BE2C (cell line): ENCODE measurements around the gene COPZ2.

Source experiments
- DNase-seq: peaks from one replicate; pipeline ENCODE4 v3.0.0-alpha.2; 2020
- H3K27me3 ChIP-seq: fragments of 250-450 bp; sonication (Bioruptor Pico); 2 replicates; pipeline ENCODE4 v1.5.1; 2020; ENCODE audit warnings: mild to moderate bottlenecking
- H3K36me3 ChIP-seq: fragments of 250-450 bp; sonication (Bioruptor Pico); 2 replicates; pipeline ENCODE4 v1.5.1; 2020; ENCODE audit warnings: mild to moderate bottlenecking
- H3K4me1 ChIP-seq: fragments of 250-450 bp; sonication (Bioruptor Pico); 2 replicates; pipeline ENCODE4 v1.5.1; 2020
- H3K4me3 ChIP-seq: 2 replicates; pipeline ENCODE4 v1.5.1; 2011; ENCODE audit warnings: low read depth, low read length
- H3K9me3 ChIP-seq: fragments of 250-450 bp; sonication (Bioruptor Pico); 2 replicates; pipeline ENCODE4 v1.5.1; 2020
- TF ChIP-seq, protein P1 (sequence below): IDR thresholded peaks from 2 replicates; pipeline ENCODE4 v1.5.1; 2012; ENCODE audit warnings: mild to moderate bottlenecking, low read depth, low read length

The COPZ2 gene

GRCh38 chr17:48047741-48048383 lies 10.3 kb upstream of the COPZ2 start, which contains the start of gene NFE2L1:
Gene NFE2L1, plus strand, starts transcription at chr17:48048359. Its CDS starts 2,760 bp downstream, at chr17:48051119.
- no peaks in the 10 kb centered on the region for H3K27me3 ChIP-seq
- no peaks in the 10 kb centered on the region for H3K9me3 ChIP-seq
- H3K4me1 ChIP-seq: peaks cover 14% of the 10 kb centered on the region
- peak within 1 kb of the TSS; percentile 85 for H3K4me3 ChIP-seq
- peak; percentile 99 for DNase-seq
- peaks cover 22% of the 10 kb centered on the region for H3K36me3 ChIP-seq
- TF ChIP-seq, protein P1, sequence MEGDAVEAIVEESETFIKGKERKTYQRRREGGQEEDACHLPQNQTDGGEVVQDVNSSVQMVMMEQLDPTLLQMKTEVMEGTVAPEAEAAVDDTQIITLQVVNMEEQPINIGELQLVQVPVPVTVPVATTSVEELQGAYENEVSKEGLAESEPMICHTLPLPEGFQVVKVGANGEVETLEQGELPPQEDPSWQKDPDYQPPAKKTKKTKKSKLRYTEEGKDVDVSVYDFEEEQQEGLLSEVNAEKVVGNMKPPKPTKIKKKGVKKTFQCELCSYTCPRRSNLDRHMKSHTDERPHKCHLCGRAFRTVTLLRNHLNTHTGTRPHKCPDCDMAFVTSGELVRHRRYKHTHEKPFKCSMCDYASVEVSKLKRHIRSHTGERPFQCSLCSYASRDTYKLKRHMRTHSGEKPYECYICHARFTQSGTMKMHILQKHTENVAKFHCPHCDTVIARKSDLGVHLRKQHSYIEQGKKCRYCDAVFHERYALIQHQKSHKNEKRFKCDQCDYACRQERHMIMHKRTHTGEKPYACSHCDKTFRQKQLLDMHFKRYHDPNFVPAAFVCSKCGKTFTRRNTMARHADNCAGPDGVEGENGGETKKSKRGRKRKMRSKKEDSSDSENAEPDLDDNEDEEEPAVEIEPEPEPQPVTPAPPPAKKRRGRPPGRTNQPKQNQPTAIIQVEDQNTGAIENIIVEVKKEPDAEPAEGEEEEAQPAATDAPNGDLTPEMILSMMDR: no peak

DNA sequence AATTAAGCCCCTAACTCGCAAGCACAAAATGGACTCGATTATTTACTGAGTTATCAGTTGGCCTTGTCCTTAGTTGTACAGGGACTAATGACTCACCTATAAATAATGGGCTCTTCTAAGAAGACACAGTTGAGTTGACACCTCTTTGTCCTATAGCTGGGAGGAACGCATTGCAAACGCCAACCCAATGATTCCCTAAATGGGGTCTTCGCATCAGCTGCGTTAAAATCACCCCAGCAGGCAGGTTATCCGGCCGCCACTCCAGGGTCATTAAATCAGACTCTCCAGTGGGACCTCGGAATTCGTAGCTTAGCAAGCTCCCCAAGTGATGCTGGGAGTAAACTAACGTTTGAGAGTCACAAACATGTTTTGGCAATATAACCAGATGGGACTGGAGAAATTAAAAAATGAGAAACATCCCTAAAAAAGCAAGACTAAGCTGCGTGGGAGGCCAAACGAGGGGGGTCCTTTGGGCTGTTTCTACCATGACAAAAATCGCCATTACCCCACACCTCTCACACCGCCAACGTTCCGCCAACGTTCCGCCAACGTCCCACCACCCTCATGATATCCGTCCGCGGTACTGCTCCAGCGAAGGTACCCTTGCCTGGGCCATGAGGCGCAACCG lies 9.6 kb upstream of the COPZ2 start:
- Histone ChIP-seq H3K4me1 (peaks cover 9% of the 10 kb centered on the region), H3K27me3 (no peaks in the 10 kb centered on the region), H3K36me3 (peaks cover 16% of the 10 kb centered on the region), H3K9me3 (no peaks in the 10 kb centered on the region), H3K4me3 (peak overlapping the region; percentile 84)
- no peak for DNase-seq
- TF ChIP-seq, protein P1: no peak

GRCh38 chr17:48046296-48046695 lies 8.7 kb upstream of the COPZ2 start:
- Histone ChIP-seq H3K36me3 (peaks cover 7% of the 10 kb centered on the region), H3K4me1 (peaks cover 6% of the 10 kb centered on the region), H3K27me3 (no peaks in the 10 kb centered on the region), H3K9me3 (no peaks in the 10 kb centered on the region), H3K4me3 (peak overlapping the region; percentile 84)
- TF ChIP-seq, protein P1: no peak
- DNase-seq: no peak

- no peaks in the 10 kb centered on the region for H3K9me3 ChIP-seq
- no peak for DNase-seq
- H3K4me1 ChIP-seq: no peaks in the 10 kb centered on the region; the same call in none of the 2 replicates
- H3K4me3 ChIP-seq: no peak overlapping the region
- TF ChIP-seq, protein P1: no peak
- H3K27me3 ChIP-seq: no peaks in the 10 kb centered on the region
- H3K36me3 ChIP-seq: no peaks in the 10 kb centered on the region
These were observed 7.9 kb upstream of the COPZ2 start for GRCh38 chr17:48045316-48046001.

DNA sequence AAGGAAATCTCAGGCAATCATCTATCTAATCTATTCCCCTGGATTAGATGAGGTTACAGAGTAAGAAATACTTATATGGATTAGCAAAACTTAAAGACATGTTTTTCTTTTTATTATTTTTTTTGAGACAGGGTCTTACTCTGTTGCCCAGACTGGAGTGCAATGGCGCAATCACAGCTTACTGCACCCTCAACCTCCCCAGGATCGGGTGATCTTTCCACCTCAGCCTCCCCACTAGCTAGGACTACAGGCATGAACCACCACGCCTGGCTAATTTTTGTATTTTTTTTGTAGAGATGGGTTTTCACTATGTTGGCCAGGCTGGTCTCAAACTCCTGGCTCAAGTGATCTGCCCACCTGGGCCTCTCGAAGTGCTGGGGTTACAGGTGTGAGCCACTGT lies 7.3 kb upstream of the COPZ2 start:
- no peaks in the 10 kb centered on the region for H3K9me3 ChIP-seq
- H3K4me1 ChIP-seq: no peaks in the 10 kb centered on the region; the same call in none of the 2 replicates
- H3K4me3 ChIP-seq: no peak overlapping the region
- TF ChIP-seq, protein P1: no peak
- no peak for DNase-seq
- no peaks in the 10 kb centered on the region for H3K27me3 ChIP-seq
- no peaks in the 10 kb centered on the region for H3K36me3 ChIP-seq
